H1 (cell line): Measurements from ENCODE around the gene TEX2. TPM values are rescaled to one million over a fixed set of nuclear protein-coding genes. Genes with fewer than 3 reads are reported as not detected.

Experiments used
- CTCF ChIA-PET: fragments of 300-600 bp; sonication (Branson Sonifier 250); formaldehyde crosslinking; loops from one replicate; lab custom pipeline; 2021; ENCODE audit not compliant: partially characterized antibody; lab: Charles Lee
- POLR2A ChIA-PET: fragments of 300-600 bp; sonication (Branson Sonifier 250); formaldehyde crosslinking; loops from one replicate; lab custom pipeline; 2021; ENCODE audit warnings: inconsistent platforms; ENCODE audit not compliant: partially characterized antibody; lab: Charles Lee
- DNase-seq, 2 experiments: peaks; one replicate each; pipeline versions ENCODE4 v3.0.0 to v3.0.0-alpha.2; 2010 to 2022; ENCODE audit warnings: low spot score in 2 of 2, low read depth in 1 of 2, mixed read lengths in 1 of 2
- FAIRE-seq: peaks from 2 replicates; lab custom pipeline; 2011; peaks lifted over from hg19 to GRCh38; lab: Jason Lieb, UNC
- H2AFZ ChIP-seq: 2 replicates; pipeline ENCODE4 v1.8.1; 2012; ENCODE audit warnings: low read length, inconsistent platforms
- H2AK5ac ChIP-seq: 2 replicates; pipeline ENCODE4 v1.6.1; 2013; ENCODE audit warnings: low read depth, low read length
- H2BK120ac ChIP-seq: replicated peaks from 2 replicates; pipeline ENCODE3; 2013; ENCODE audit warnings: low read depth, low read length, inconsistent platforms
- H2BK12ac ChIP-seq: 2 replicates; pipeline ENCODE4 v1.6.1; 2013; ENCODE audit warnings: low read depth, low read length
- H2BK15ac ChIP-seq: 2 replicates; pipeline ENCODE4 v1.6.1; 2013; ENCODE audit warnings: low read length
- H2BK20ac ChIP-seq: 2 replicates; pipeline ENCODE4 v1.6.1; 2013; ENCODE audit warnings: low read length
- H2BK5ac ChIP-seq: 2 replicates; pipeline ENCODE4 v1.6.1; 2013; ENCODE audit warnings: low read depth, low read length
- H3K14ac ChIP-seq: 2 replicates; pipeline ENCODE4 v1.6.1; 2013; ENCODE audit warnings: inconsistent platforms; ENCODE audit not compliant: insufficient read length
- H3K18ac ChIP-seq: 2 replicates; pipeline ENCODE4 v1.6.1; 2013; ENCODE audit warnings: low read length; ENCODE audit errors: extremely low read depth
- H3K23ac ChIP-seq: 2 replicates; pipeline ENCODE4 v1.6.1; 2013; ENCODE audit warnings: inconsistent platforms; ENCODE audit not compliant: insufficient read length
- H3K23me2 ChIP-seq: 2 replicates; pipeline ENCODE4 v1.6.1; 2013; ENCODE audit warnings: low read depth, low read length
- H3K27ac ChIP-seq: 2 replicates; pipeline ENCODE4 v1.6.1; 2011; ENCODE audit warnings: low read depth, low read length, inconsistent platforms
- H3K27me3 ChIP-seq, 4 experiments: replicated peaks in 1 of 4; 1 replicate in 1 of 4; 2 replicates in 3 of 4; pipeline versions ENCODE4 v1.6.1 to v1.8.1; 2011 to 2013; ENCODE audit warnings: low read length in 3 of 4, mild to moderate bottlenecking in 3 of 4, inconsistent platforms in 2 of 4, mixed read lengths in 2 of 4, moderate library complexity in 1 of 4; ENCODE audit not compliant: control insufficient read depth in 3 of 4, insufficient read depth in 3 of 4; ENCODE audit errors: extremely low read depth in 1 of 4
- H3K36me3 ChIP-seq, 4 experiments: 2 replicates each; pipeline versions ENCODE4 v1.6.1 to v1.8.1; 2011 to 2013; ENCODE audit warnings: mild to moderate bottlenecking in 4 of 4, low read length in 3 of 4, moderate library complexity in 2 of 4, control low read depth in 1 of 4, inconsistent platforms in 1 of 4; ENCODE audit not compliant: insufficient read depth in 4 of 4, control insufficient read depth in 2 of 4
- H3K4ac ChIP-seq: replicated peaks from 2 replicates; pipeline ENCODE3; 2013; ENCODE audit warnings: low read length, low read depth, mixed read lengths, inconsistent platforms; ENCODE audit not compliant: insufficient read length
- H3K4me1 ChIP-seq, 4 experiments: replicated peaks in 1 of 4; 1 replicate in 1 of 4; 2 replicates in 3 of 4; pipeline versions ENCODE4 v1.6.1 to v1.8.1; 2011 to 2013; ENCODE audit warnings: low read length in 3 of 4, inconsistent platforms in 2 of 4, mixed read lengths in 1 of 4; ENCODE audit not compliant: insufficient read depth in 4 of 4, control insufficient read depth in 3 of 4
- H3K4me2 ChIP-seq, 2 experiments: 2 replicates each; pipeline versions ENCODE4 v1.6.1 to v1.8.1; 2011 to 2013; ENCODE audit warnings: low read depth in 2 of 2, low read length in 2 of 2, control low read depth in 1 of 2, inconsistent platforms in 1 of 2, mild to moderate bottlenecking in 1 of 2; ENCODE audit not compliant: insufficient read depth in 1 of 2
- H3K4me3 ChIP-seq, 4 experiments: fragments of 200-600, 300-600 bp in 1 of 4; sonication (generic), shearing (Covaris generic), sonication (Bioruptor Twin) in 1 of 4; 2 replicates each; pipeline versions ENCODE4 v1.5.1 to v1.8.1; 2011 to 2016; ENCODE audit warnings: low read length in 4 of 4, low read depth in 3 of 4, control low read depth in 2 of 4, inconsistent platforms in 2 of 4, mild to moderate bottlenecking in 2 of 4, mixed read lengths in 1 of 4, moderate library complexity in 1 of 4; ENCODE audit not compliant: insufficient read depth in 2 of 4; ENCODE audit errors: extremely low read depth in 1 of 4
- H3K56ac ChIP-seq: replicated peaks from 2 replicates; pipeline ENCODE3; 2013; ENCODE audit warnings: low read depth, mild to moderate bottlenecking, mixed read lengths, low read length, inconsistent platforms; ENCODE audit not compliant: insufficient read length
- H3K79me1 ChIP-seq: 2 replicates; pipeline ENCODE4 v1.6.1; 2013; ENCODE audit warnings: low read depth, low read length, control low read depth
- H3K79me2 ChIP-seq, 2 experiments: 2 replicates each; pipeline versions ENCODE4 v1.6.1 to v1.8.1; 2012 to 2013; ENCODE audit warnings: low read length in 2 of 2, mild to moderate bottlenecking in 2 of 2, inconsistent platforms in 1 of 2; ENCODE audit not compliant: insufficient read depth in 2 of 2, control insufficient read depth in 1 of 2
- H3K9ac ChIP-seq, 4 experiments: replicated peaks in 1 of 4; 1 replicate in 1 of 4; 2 replicates in 3 of 4; pipeline versions ENCODE4 v1.6.1 to v1.8.1; 2011 to 2013; ENCODE audit warnings: low read depth in 3 of 4, low read length in 3 of 4, control low read depth in 2 of 4, mild to moderate bottlenecking in 2 of 4, moderate library complexity in 2 of 4, inconsistent platforms in 1 of 4; ENCODE audit errors: extremely low read depth in 1 of 4
- H3K9me3 ChIP-seq, 2 experiments: 2 replicates each; pipeline versions ENCODE4 v1.6.1 to v1.8.1; 2012 to 2013; ENCODE audit warnings: mild to moderate bottlenecking in 2 of 2, moderate library complexity in 2 of 2, control low read depth in 1 of 2, inconsistent platforms in 1 of 2, low read depth in 1 of 2, low read length in 1 of 2, mixed read lengths in 1 of 2; ENCODE audit not compliant: insufficient read depth in 2 of 2
- H4K20me1 ChIP-seq, 2 experiments: replicated peaks in 1 of 2; 2 replicates each; pipeline versions ENCODE3 to v1.8.1; 2011 to 2013; ENCODE audit warnings: inconsistent platforms in 2 of 2, low read length in 2 of 2, mild to moderate bottlenecking in 1 of 2; ENCODE audit not compliant: insufficient read depth in 2 of 2, control insufficient read depth in 1 of 2
- H4K5ac ChIP-seq: 2 replicates; pipeline ENCODE4 v1.6.1; 2013; ENCODE audit warnings: low read length, low read depth, mixed read lengths, inconsistent platforms; ENCODE audit not compliant: insufficient read length
- H4K8ac ChIP-seq: 2 replicates; pipeline ENCODE4 v1.8.0; 2013; ENCODE audit warnings: mild to moderate bottlenecking, moderate library complexity, low read length, inconsistent platforms; ENCODE audit not compliant: insufficient read depth; ENCODE audit errors: extremely low read depth
- H4K91ac ChIP-seq: replicated peaks from 2 replicates; pipeline ENCODE3; 2013; ENCODE audit warnings: low read length, mixed read lengths, inconsistent platforms; ENCODE audit not compliant: insufficient read length
- CHD2 ChIP-seq: IDR thresholded peaks from 2 replicates; pipeline ENCODE4 v1.6.1; 2012; ENCODE audit warnings: low read length, improper control_type of control experiment
- CTBP2 ChIP-seq: IDR thresholded peaks from 2 replicates; pipeline ENCODE4 v1.7.0; 2011; ENCODE audit warnings: borderline replicate concordance, mild to moderate bottlenecking, moderate library complexity, mixed read lengths, low read length; ENCODE audit not compliant: insufficient read depth, insufficient read length
- GABPA ChIP-seq: IDR thresholded peaks from 2 replicates; pipeline ENCODE4 v1.6.1; 2011; ENCODE audit warnings: mild to moderate bottlenecking, low read length, moderate library complexity, borderline replicate concordance; ENCODE audit not compliant: insufficient read depth
- RXRA ChIP-seq: IDR thresholded peaks from 2 replicates; pipeline ENCODE4 v1.6.1; 2011; ENCODE audit warnings: low read depth, mild to moderate bottlenecking, low read length, moderate library complexity; ENCODE audit not compliant: insufficient read depth
- SIN3A ChIP-seq, 2 experiments: IDR thresholded peaks in 1 of 2; conservative IDR thresholded peaks in 1 of 2; 2 replicates each; pipeline ENCODE4 v1.6.1; 2011 to 2012; ENCODE audit warnings: low read length in 2 of 2, improper control_type of control experiment in 1 of 2, low read depth in 1 of 2, mild to moderate bottlenecking in 1 of 2
- SIRT6 ChIP-seq: IDR thresholded peaks from one replicate; pipeline ENCODE4 v1.7.1; 2012; ENCODE audit warnings: low read length, inconsistent platforms
- SUZ12 ChIP-seq: fragments of 200-600 bp; sonication (generic); IDR thresholded peaks from 2 replicates; pipeline ENCODE4 v1.6.1; 2012; ENCODE audit warnings: mild to moderate bottlenecking, inconsistent platforms, low read length, moderate library complexity, mixed read lengths
- USF2 ChIP-seq: IDR thresholded peaks from 2 replicates; pipeline ENCODE4 v1.6.1; 2011; ENCODE audit warnings: low read length, improper control_type of control experiment
- WGBS, 2 experiments: shearing (Covaris generic) in 1 of 2; methylation state at CpG; one replicate each; pipeline versions ENCODE4 v1.1.6 to v1.1.7; 2013 to 2015; ENCODE audit warnings: low lambda C conversion rate in 2 of 2, mixed read lengths in 2 of 2, inconsistent platforms in 1 of 2, low coverage in 1 of 2, missing lambda C conversion rate in 1 of 2; ENCODE audit not compliant: insufficient replicate concordance in 2 of 2, insufficient coverage in 1 of 2, insufficient read length in 1 of 2; ENCODE audit errors: extremely low coverage in 1 of 2, missing lambda C conversion rate in 1 of 2; 5-methylcytosine and 5-hydroxymethylcytosine counted together
- polyA plus RNA-seq, 7 experiments: library from polyadenylated mRNA; depleted of rRNA in 3 of 7; stranded (reverse) in 5 of 7; unstranded in 2 of 7; fragments of >200 nt in 5 of 7; fragments of 200-250 nt in 2 of 7; gene quantifications; 1 replicate in 5 of 7; 2 replicates in 1 of 7; 4 replicates in 1 of 7; pipeline versions ENCODE4 v1.2.1 to v1.2.3, GENCODE V29; 2011 to 2013; ENCODE audit warnings: missing spikeins in 2 of 7, mixed read lengths in 2 of 7
- total RNA-seq: library from RNA; stranded (reverse); fragmentation: NEBNext Ultra II Directional; extraction: Animal tissue kit (Norgen Biotek cat#: 25700); gene quantifications from 2 replicates; pipeline ENCODE4 v1.2.1, GENCODE V29; 2021

The TEX2 gene
- total and polyA plus RNA-seq, 2 of the 8 experiments (the other 6 are each of a cell fraction or from before 2014, with no cell fraction given) = 6.1 to 15.6 TPM

- POLR2A ChIA-PET = no interaction called here
Measured at GRCh38 chr17:64186171-64187092, 76.6 kb downstream of the TEX2 start.

More at GRCh38 chr17:64186171-64187092, 76.6 kb downstream of the TEX2 start:
- H3K27me3 ChIP-seq = no peaks in the 10 kb centered on the region
- H4K91ac ChIP-seq = no peak overlapping the region
- H3K79me1 ChIP-seq = no peaks in the 10 kb centered on the region
- no peak overlapping the region for H2BK5ac ChIP-seq
- no peak for DNase-seq
- H3K4me2 ChIP-seq = no peak overlapping the region
- H2BK15ac ChIP-seq = no peak overlapping the region
- H4K8ac ChIP-seq = no peak overlapping the region
- H3K14ac ChIP-seq = no peak overlapping the region
- CTCF ChIA-PET = interaction anchor here (0.7 kb wide), 2 partner anchors 45 to 95 kb away, joined by 3 to 4 read pairs; no protein-coding TSS in a partner anchor
- no peak overlapping the region for H2BK20ac ChIP-seq
- H3K23ac ChIP-seq = no peak overlapping the region
- no peaks in the 10 kb centered on the region for H3K23me2 ChIP-seq
- TF ChIP-seq SUZ12 (no peak), SIRT6 (no peak), CHD2 (no peak), USF2 (no peak), CTBP2 (no peak), GABPA (no peak), SIN3A (conservative IDR thresholded peaks at IDR 0.05 in 1 of 2, IDR thresholded peaks at IDR 0.05 in 1 of 2; ENCODE audit: low read depth in 1 of 2, low read length in 2 of 2) (no peak), RXRA (no peak)
- H3K9me3 ChIP-seq = no peaks in the 10 kb centered on the region
- FAIRE-seq = no peak
- no peaks in the 10 kb centered on the region for H4K20me1 ChIP-seq
- H3K36me3 ChIP-seq = no peaks in the 10 kb centered on the region; a peak in 1 of 8 replicates
- no peak overlapping the region for H3K56ac ChIP-seq
- 83% methylated on average over 12 of the region's 12 CpGs; no CpG with 5 or more reads in 1 of the 2 experiments for WGBS, 2 experiments
- no peak overlapping the region for H3K4ac ChIP-seq
- no peak overlapping the region for H2AK5ac ChIP-seq
- H4K5ac ChIP-seq = no peak overlapping the region
- no peak overlapping the region for H2BK120ac ChIP-seq
- no peak overlapping the region for H3K18ac ChIP-seq
- no peak overlapping the region for H2BK12ac ChIP-seq
- H3K4me1 ChIP-seq = no peaks in the 10 kb centered on the region; a peak in 1 of 7 replicates
- no peak overlapping the region for H3K27ac ChIP-seq
- no peak overlapping the region for H2AFZ ChIP-seq
- H3K9ac ChIP-seq = no peak overlapping the region
- no peaks in the 10 kb centered on the region for H3K79me2 ChIP-seq
- no peak overlapping the region for H3K4me3 ChIP-seq
